Gastrocnemius medialis (tissue), 4 donors: ENCODE measurements around the gene WNK3.

Experiments used
- CTCF ChIP-seq, 5 experiments: fragments of 450-650 bp in 3 of 5; fragments of 200-600 bp in 2 of 5; sonication (generic) in 2 of 5; IDR thresholded peaks in 4 of 5; conservative IDR thresholded peaks in 1 of 5; 1 replicate in 4 of 5; 2 replicates in 1 of 5; pipeline ENCODE4 v1.5.1; 2016 to 2019; ENCODE audit warnings: antibody characterized with exemption in 5 of 5, mild to moderate bottlenecking in 3 of 5, moderate library complexity in 3 of 5
- POLR2A ChIP-seq, 2 donors: fragments of 450-650 bp; IDR thresholded peaks; one replicate each; pipeline ENCODE4 v1.6.1; 2017; ENCODE audit warnings: antibody characterized with exemption in 2 of 2, mild to moderate bottlenecking in 2 of 2, moderate library complexity in 2 of 2

GRCh38 chrX:54306379-54306778 lies 51.5 kb downstream of the WNK3 start:
- TF ChIP-seq CTCF (IDR thresholded peaks at IDR 0.05 in 4 of 5, conservative IDR thresholded peaks at IDR 0.05 in 1 of 5) (no peak), POLR2A (IDR thresholded peaks at IDR 0.05) (no peak)
